ENCODE measurements around the gene OCA2.

The OCA2 gene

GRCh38 chr15:28047277-28047676 is 51.8 kb downstream of the OCA2 start:
- no peak overlapping the region for H3K4me2 ChIP-seq (ENCODE audit: low read depth, low read length, poor library complexity, severe bottlenecking)
- no peaks in the 10 kb centered on the region for H3K36me3 ChIP-seq (ENCODE audit: insufficient read depth, low read length)
- H2AFZ ChIP-seq (ENCODE audit: low read length) = no peak overlapping the region
- H3K4me3 ChIP-seq (ENCODE audit: low read length, poor library complexity, severe bottlenecking) = no peak overlapping the region
- H3K27me3 ChIP-seq (ENCODE audit: insufficient read depth, low read length, poor library complexity, severe bottlenecking) = no peaks in the 10 kb centered on the region
- H3F3A ChIP-seq (ENCODE audit: low read depth) = no peaks in the 10 kb centered on the region
- no peaks in the 10 kb centered on the region for H4K20me1 ChIP-seq (ENCODE audit: insufficient read depth, low read length, poor library complexity, severe bottlenecking)
- H3K9ac ChIP-seq (ENCODE audit: low read depth, low read length, poor library complexity, severe bottlenecking) = no peak overlapping the region
- H3K9me3 ChIP-seq (ENCODE audit: insufficient read depth, low read depth, low read length) = no peaks in the 10 kb centered on the region
- TF ChIP-seq EZH2phosphoT487 (IDR thresholded peaks at IDR 0.05; ENCODE audit: borderline replicate concordance) = no peak
- TF ChIP-seq CTCF (conservative IDR thresholded peaks at IDR 0.05; ENCODE audit: low read length) = no peak
- no peaks in the 10 kb centered on the region for H3K9me2 ChIP-seq (replicated peaks; ENCODE audit: low read depth, low read length)
- H3K4me1 ChIP-seq (ENCODE audit: insufficient read depth, low read length, poor library complexity, severe bottlenecking) = no peaks in the 10 kb centered on the region
- H3K79me2 ChIP-seq (ENCODE audit: insufficient read depth, low read length) = no peaks in the 10 kb centered on the region

GRCh38 chr15:28044121-28044672 is 54.9 kb downstream of the OCA2 start:
- Histone ChIP-seq H3K4me1 (ENCODE audit: insufficient read depth, low read length, poor library complexity, severe bottlenecking) (no peaks in the 10 kb centered on the region), H3K4me2 (ENCODE audit: low read depth, low read length, poor library complexity, severe bottlenecking) (no peak overlapping the region), H3K27me3 (ENCODE audit: insufficient read depth, low read length, poor library complexity, severe bottlenecking) (no peaks in the 10 kb centered on the region), H3K79me2 (ENCODE audit: insufficient read depth, low read length) (no peaks in the 10 kb centered on the region), H3F3A (ENCODE audit: low read depth) (no peaks in the 10 kb centered on the region), H3K9me3 (ENCODE audit: insufficient read depth, low read depth, low read length) (no peaks in the 10 kb centered on the region), H2AFZ (ENCODE audit: low read length) (no peak overlapping the region), H4K20me1 (ENCODE audit: insufficient read depth, low read length, poor library complexity, severe bottlenecking) (no peaks in the 10 kb centered on the region), H3K4me3 (ENCODE audit: low read length, poor library complexity, severe bottlenecking) (no peak overlapping the region), H3K36me3 (ENCODE audit: insufficient read depth, low read length) (no peaks in the 10 kb centered on the region), H3K9me2 (replicated peaks; ENCODE audit: low read depth, low read length) (no peaks in the 10 kb centered on the region), H3K9ac (ENCODE audit: low read depth, low read length, poor library complexity, severe bottlenecking) (no peak overlapping the region)
- TF ChIP-seq EZH2phosphoT487 (IDR thresholded peaks at IDR 0.05; ENCODE audit: borderline replicate concordance) = no peak
- no peak for TF ChIP-seq CTCF (conservative IDR thresholded peaks at IDR 0.05; ENCODE audit: low read length)

DNA sequence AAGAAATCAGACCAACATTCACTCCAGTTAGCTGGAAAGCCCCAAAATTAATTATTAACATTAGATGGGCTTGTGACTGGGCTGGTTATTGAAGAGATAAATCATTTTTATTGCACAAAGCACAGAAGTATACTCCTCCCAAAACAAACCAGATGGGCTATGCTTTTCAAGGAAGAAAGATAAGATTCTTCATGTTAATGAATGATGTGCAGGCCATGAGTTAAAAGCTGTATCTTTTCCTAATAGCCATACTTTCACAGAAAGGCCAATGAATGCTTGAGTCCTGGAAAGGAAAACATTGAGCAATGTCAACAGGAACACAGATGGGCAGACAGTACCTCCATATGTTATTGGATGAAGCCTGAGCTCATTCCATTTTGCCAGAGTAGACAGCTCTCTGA is 55.4 kb downstream of the OCA2 start:
- no peak overlapping the region for H3K4me3 ChIP-seq (ENCODE audit: low read length, poor library complexity, severe bottlenecking)
- H3K27me3 ChIP-seq (ENCODE audit: insufficient read depth, low read length, poor library complexity, severe bottlenecking) = no peaks in the 10 kb centered on the region
- no peaks in the 10 kb centered on the region for H3K9me2 ChIP-seq (replicated peaks; ENCODE audit: low read depth, low read length)
- no peaks in the 10 kb centered on the region for H4K20me1 ChIP-seq (ENCODE audit: insufficient read depth, low read length, poor library complexity, severe bottlenecking)
- H3K4me1 ChIP-seq (ENCODE audit: insufficient read depth, low read length, poor library complexity, severe bottlenecking) = no peaks in the 10 kb centered on the region
- H3K36me3 ChIP-seq (ENCODE audit: insufficient read depth, low read length) = no peaks in the 10 kb centered on the region
- H3K9ac ChIP-seq (ENCODE audit: low read depth, low read length, poor library complexity, severe bottlenecking) = no peak overlapping the region
- no peaks in the 10 kb centered on the region for H3F3A ChIP-seq (ENCODE audit: low read depth)
- no peak overlapping the region for H2AFZ ChIP-seq (ENCODE audit: low read length)
- no peaks in the 10 kb centered on the region for H3K79me2 ChIP-seq (ENCODE audit: insufficient read depth, low read length)
- no peak overlapping the region for H3K4me2 ChIP-seq (ENCODE audit: low read depth, low read length, poor library complexity, severe bottlenecking)
- no peaks in the 10 kb centered on the region for H3K9me3 ChIP-seq (ENCODE audit: insufficient read depth, low read depth, low read length)
- no peak for TF ChIP-seq CTCF (conservative IDR thresholded peaks at IDR 0.05; ENCODE audit: low read length)
- no peak for TF ChIP-seq EZH2phosphoT487 (IDR thresholded peaks at IDR 0.05; ENCODE audit: borderline replicate concordance)

All from Loucy (cell line).